ENCODE measurements around the gene PLXNA4. TPM values are rescaled to one million over a fixed set of nuclear protein-coding genes. Genes with fewer than 3 reads are reported as not detected.

The PLXNA4 gene
- total RNA-seq, 4 donors from 2014 or later, result 0.31 to 0.66 (median 0.43) TPM

- Histone ChIP-seq H3K4me3 (no peak overlapping the region), H3K4me1 (peaks cover 7 to 12% of the 10 kb centered on the region in 2 donors), H3K27ac (no peak overlapping the region), H3K36me3 (no peaks in the 10 kb centered on the region), H3K9me3 (no peaks in the 10 kb centered on the region), H3K27me3 (no peaks in the 10 kb centered on the region)
- intact Hi-C loops (cut with DNase I; ENCODE audit: low total_unique reads), result no loop called here
- no peak for TF ChIP-seq POLR2A (IDR thresholded peaks at IDR 0.05)
- no peak for TF ChIP-seq CTCF (IDR thresholded peaks at IDR 0.05 in 4 of 5, conservative IDR thresholded peaks at IDR 0.05 in 1 of 5)
- ATAC-seq (peak; percentile 56 to 64), DNase-seq (peak; percentile 12 to 28)
- in situ Hi-C loops (cut with MboI; ENCODE audit: low sequenced_read_pairs in 4 of 4), result no loop called here
These were observed 103.7 kb downstream of the PLXNA4 start for GRCh38 chr7:132472463-132473120.

- Histone ChIP-seq H3K36me3 (no peaks in the 10 kb centered on the region), H3K4me3 (no peak overlapping the region), H3K9me3 (no peaks in the 10 kb centered on the region), H3K27me3 (no peaks in the 10 kb centered on the region), H3K27ac (no peak overlapping the region), H3K4me1 (peaks cover 7 to 12% of the 10 kb centered on the region in 2 donors)
- intact Hi-C loops (cut with DNase I; ENCODE audit: low total_unique reads), result no loop called here
- TF ChIP-seq CTCF (IDR thresholded peaks at IDR 0.05 in 4 of 5, conservative IDR thresholded peaks at IDR 0.05 in 1 of 5) (no peak), POLR2A (IDR thresholded peaks at IDR 0.05) (no peak)
- in situ Hi-C loops (cut with MboI; ENCODE audit: low sequenced_read_pairs in 4 of 4), result no loop called here
- no peak for DNase-seq
- ATAC-seq, result no peak
These were observed 104.8 kb downstream of the PLXNA4 start for GRCh38 chr7:132471515-132471914.

- no peaks in the 10 kb centered on the region for H3K27me3 ChIP-seq
- in situ Hi-C loops (cut with MboI; ENCODE audit: low sequenced_read_pairs in 4 of 4) (no loop called here), intact Hi-C loops (cut with DNase I; ENCODE audit: low total_unique reads) (no loop called here)
- no peak for DNase-seq
- no peak overlapping the region for H3K27ac ChIP-seq
- no peaks in the 10 kb centered on the region for H3K9me3 ChIP-seq
- H3K36me3 ChIP-seq, result no peaks in the 10 kb centered on the region
- peaks cover 7 to 12% of the 10 kb centered on the region in 2 donors for H3K4me1 ChIP-seq
- ATAC-seq, result no peak
- H3K4me3 ChIP-seq, result no peak overlapping the region
- TF ChIP-seq CTCF (IDR thresholded peaks at IDR 0.05 in 4 of 5, conservative IDR thresholded peaks at IDR 0.05 in 1 of 5) (no peak), POLR2A (IDR thresholded peaks at IDR 0.05) (no peak)
These were observed 106.6 kb downstream of the PLXNA4 start for GRCh38 chr7:132469681-132470080.

- DNase-seq, result no peak
- no peak for ATAC-seq
- Histone ChIP-seq H3K27ac (no peak overlapping the region), H3K27me3 (no peaks in the 10 kb centered on the region), H3K4me1 (peaks cover 7 to 12% of the 10 kb centered on the region in 2 donors), H3K4me3 (no peak overlapping the region), H3K9me3 (no peaks in the 10 kb centered on the region), H3K36me3 (no peaks in the 10 kb centered on the region)
- TF ChIP-seq CTCF (IDR thresholded peaks at IDR 0.05 in 4 of 5, conservative IDR thresholded peaks at IDR 0.05 in 1 of 5) (no peak), POLR2A (IDR thresholded peaks at IDR 0.05) (no peak)
- in situ Hi-C loops (cut with MboI; ENCODE audit: low sequenced_read_pairs in 4 of 4) (no loop called here), intact Hi-C loops (cut with DNase I; ENCODE audit: low total_unique reads) (no loop called here)
These were observed 107.0 kb downstream of the PLXNA4 start for GRCh38 chr7:132469264-132469663.

- TF ChIP-seq CTCF (IDR thresholded peaks at IDR 0.05 in 4 of 5, conservative IDR thresholded peaks at IDR 0.05 in 1 of 5) (no peak), POLR2A (IDR thresholded peaks at IDR 0.05) (no peak)
- no peaks in the 10 kb centered on the region for H3K9me3 ChIP-seq
- DNase-seq, result no peak
- in situ Hi-C loops (cut with MboI; ENCODE audit: low sequenced_read_pairs in 4 of 4) (no loop called here), intact Hi-C loops (cut with DNase I; ENCODE audit: low total_unique reads) (no loop called here)
- ATAC-seq, result no peak
- no peaks in the 10 kb centered on the region for H3K4me1 ChIP-seq
- H3K27ac ChIP-seq, result no peak overlapping the region
- no peaks in the 10 kb centered on the region for H3K27me3 ChIP-seq
- no peaks in the 10 kb centered on the region for H3K36me3 ChIP-seq
- H3K4me3 ChIP-seq, result no peak overlapping the region
These were observed 109.9 kb downstream of the PLXNA4 start for GRCh38 chr7:132466367-132466766.
